ENCODE measurements around the gene SOX1.

Gene SOX1

DNA sequence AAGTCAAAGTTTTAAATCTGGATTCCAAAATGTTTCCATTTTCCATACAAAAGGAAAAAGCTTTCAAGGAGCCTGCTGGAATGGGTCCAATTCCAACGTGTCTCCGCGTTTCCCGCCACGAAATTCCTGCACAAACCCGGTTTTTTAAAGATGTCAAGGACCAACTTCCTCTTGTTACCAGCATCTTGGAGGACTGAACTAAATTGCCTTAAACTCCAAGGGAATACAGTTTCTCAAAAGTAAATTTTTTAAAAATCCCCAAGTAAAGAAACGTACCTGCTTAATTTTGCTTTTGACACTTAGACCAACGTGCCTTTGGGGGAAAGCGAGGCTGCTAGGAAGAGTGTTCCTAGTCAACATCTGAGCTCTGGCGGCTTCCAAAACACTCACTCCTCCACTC is 12.3 kb upstream of the SOX1 start:
- no peak overlapping the region for H3K23ac ChIP-seq (ENCODE audit: low read length in 2 of 2)
- no peak overlapping the region for H2BK5ac ChIP-seq (ENCODE audit: low read depth, low read length, poor library complexity, severe bottlenecking)
- H3K36me3 ChIP-seq (ENCODE audit: control insufficient read depth in 1 of 2, insufficient read depth in 2 of 2, low read depth in 1 of 2, low read length in 2 of 2): peaks cover 0 to 5% of the 10 kb centered on the region in 2 experiments
- no peak overlapping the region for H3K4me2 ChIP-seq (ENCODE audit: low read length, poor library complexity, severe bottlenecking)
- no peak overlapping the region for H3K14ac ChIP-seq (ENCODE audit: low read length in 2 of 2)
- 2% methylated on average over 9 of the region's 10 CpGs for whole genome bisulfite sequencing
- no peak for DNase-seq
- H4K8ac ChIP-seq (ENCODE audit: low read length): no peak overlapping the region
- peaks cover 19% of the 10 kb centered on the region for H3K4me1 ChIP-seq (ENCODE audit: control insufficient read depth, insufficient read depth, low read depth, low read length)
- H3K9ac ChIP-seq (ENCODE audit: low read length): no peak overlapping the region
- H3K79me1 ChIP-seq (replicated peaks; ENCODE audit: low read length, poor library complexity, severe bottlenecking): no peaks in the 10 kb centered on the region
- peaks cover 80 to 89% of the 10 kb centered on the region in 2 experiments for H3K27me3 ChIP-seq (ENCODE audit: control insufficient read depth in 1 of 2, insufficient read depth in 1 of 2, low read length in 2 of 2)
- H3K4ac ChIP-seq (ENCODE audit: low read depth in 1 of 2, low read length in 2 of 2): no peak overlapping the region
- H2BK12ac ChIP-seq (ENCODE audit: low read length in 2 of 2): no peak overlapping the region
- H4K91ac ChIP-seq (ENCODE audit: low read length): no peak overlapping the region
- no peak overlapping the region for H3K27ac ChIP-seq (ENCODE audit: low read length, poor library complexity, severe bottlenecking)
- no peak overlapping the region for H2AFZ ChIP-seq (ENCODE audit: low read depth, low read length)
- no peak overlapping the region for H2BK15ac ChIP-seq (ENCODE audit: low read depth, poor library complexity, severe bottlenecking)
- H3K9me3 ChIP-seq (ENCODE audit: control insufficient read depth, low read length): peaks cover 4% of the 10 kb centered on the region
- H3K4me3 ChIP-seq (ENCODE audit: insufficient read depth in 1 of 2, low read depth in 1 of 2, low read length in 2 of 2): no peak overlapping the region
- no peak overlapping the region for H2BK120ac ChIP-seq (ENCODE audit: low read depth, low read length)
- no peak overlapping the region for H3K18ac ChIP-seq (ENCODE audit: low read depth in 1 of 2, low read length in 2 of 2)
- H2AK5ac ChIP-seq (ENCODE audit: low read length, severe bottlenecking): no peak overlapping the region

DNA sequence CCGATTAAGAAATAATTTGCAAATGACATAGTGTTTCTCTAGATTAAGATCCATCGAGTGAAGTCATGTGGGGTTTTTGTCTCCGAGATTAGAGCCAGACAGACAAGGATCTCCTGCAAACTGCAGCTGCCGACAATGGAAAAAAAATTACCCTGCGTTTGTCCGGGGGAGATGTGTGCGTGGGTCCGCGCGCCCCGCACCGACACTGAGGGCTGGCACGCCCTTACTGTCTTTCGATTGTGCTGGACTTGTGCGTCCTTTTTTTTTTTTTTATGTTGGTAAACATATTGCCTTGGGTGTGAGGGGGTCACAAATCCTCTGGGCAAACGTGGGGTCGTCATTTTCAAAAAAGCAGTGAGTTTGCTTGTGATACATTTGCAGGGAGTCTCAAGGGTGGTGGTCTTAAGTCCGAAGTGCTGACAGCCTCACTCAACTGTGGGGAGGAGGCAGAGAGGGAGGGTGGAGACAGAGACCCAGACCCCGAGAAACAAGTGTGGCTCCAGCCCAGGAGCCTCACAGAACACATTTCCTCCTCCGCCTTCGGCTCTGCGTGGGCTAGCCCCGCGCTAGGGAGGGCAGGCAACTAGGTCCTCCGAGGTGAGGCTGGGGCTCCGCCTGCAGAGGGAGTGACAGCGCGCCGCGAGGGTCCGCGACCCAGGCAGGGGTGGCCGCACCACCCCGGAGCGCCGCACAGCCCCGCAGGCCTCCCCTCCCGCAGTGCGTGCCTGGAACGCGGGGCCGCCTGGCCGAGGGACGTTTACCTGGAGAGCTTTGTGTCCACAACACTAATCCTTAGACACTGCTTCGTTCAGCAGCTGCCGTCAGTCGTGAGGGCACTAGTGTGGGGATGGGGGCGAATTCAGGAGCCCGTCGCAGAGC is 11.7 kb upstream of the SOX1 start:
- peaks cover 87 to 95% of the 10 kb centered on the region in 2 experiments for H3K27me3 ChIP-seq (ENCODE audit: control insufficient read depth in 1 of 2, insufficient read depth in 1 of 2, low read length in 2 of 2)
- no peak overlapping the region for H2BK5ac ChIP-seq (ENCODE audit: low read depth, low read length, poor library complexity, severe bottlenecking)
- H3K9me3 ChIP-seq (ENCODE audit: control insufficient read depth, low read length): peaks cover 7% of the 10 kb centered on the region
- H3K9ac ChIP-seq (ENCODE audit: low read length): no peak overlapping the region
- no peak overlapping the region for H2BK12ac ChIP-seq (ENCODE audit: low read length in 2 of 2)
- H3K27ac ChIP-seq (ENCODE audit: low read length, poor library complexity, severe bottlenecking): no peak overlapping the region
- H3K36me3 ChIP-seq (ENCODE audit: control insufficient read depth in 1 of 2, insufficient read depth in 2 of 2, low read depth in 1 of 2, low read length in 2 of 2): peaks cover 0 to 5% of the 10 kb centered on the region in 2 experiments
- H3K18ac ChIP-seq (ENCODE audit: low read depth in 1 of 2, low read length in 2 of 2): no peak overlapping the region
- peaks cover 19% of the 10 kb centered on the region for H3K4me1 ChIP-seq (ENCODE audit: control insufficient read depth, insufficient read depth, low read depth, low read length)
- no peak overlapping the region for H2BK15ac ChIP-seq (ENCODE audit: low read depth, poor library complexity, severe bottlenecking)
- no peak overlapping the region for H2AK5ac ChIP-seq (ENCODE audit: low read length, severe bottlenecking)
- no peak overlapping the region for H3K4me2 ChIP-seq (ENCODE audit: low read length, poor library complexity, severe bottlenecking)
- H2AFZ ChIP-seq (ENCODE audit: low read depth, low read length): no peak overlapping the region
- no peak overlapping the region for H4K91ac ChIP-seq (ENCODE audit: low read length)
- no peak overlapping the region for H3K4ac ChIP-seq (ENCODE audit: low read depth in 1 of 2, low read length in 2 of 2)
- WGBS: 5% methylated on average over 39 of the region's 50 CpGs
- H2BK120ac ChIP-seq (ENCODE audit: low read depth, low read length): no peak overlapping the region
- no peak overlapping the region for H3K4me3 ChIP-seq (ENCODE audit: insufficient read depth in 1 of 2, low read depth in 1 of 2, low read length in 2 of 2)
- no peaks in the 10 kb centered on the region for H3K79me1 ChIP-seq (replicated peaks; ENCODE audit: low read length, poor library complexity, severe bottlenecking)
- H3K14ac ChIP-seq (ENCODE audit: low read length in 2 of 2): no peak overlapping the region
- no peak overlapping the region for H4K8ac ChIP-seq (ENCODE audit: low read length)
- no peak overlapping the region for H3K23ac ChIP-seq (ENCODE audit: low read length in 2 of 2)
- DNase-seq: no peak

DNA sequence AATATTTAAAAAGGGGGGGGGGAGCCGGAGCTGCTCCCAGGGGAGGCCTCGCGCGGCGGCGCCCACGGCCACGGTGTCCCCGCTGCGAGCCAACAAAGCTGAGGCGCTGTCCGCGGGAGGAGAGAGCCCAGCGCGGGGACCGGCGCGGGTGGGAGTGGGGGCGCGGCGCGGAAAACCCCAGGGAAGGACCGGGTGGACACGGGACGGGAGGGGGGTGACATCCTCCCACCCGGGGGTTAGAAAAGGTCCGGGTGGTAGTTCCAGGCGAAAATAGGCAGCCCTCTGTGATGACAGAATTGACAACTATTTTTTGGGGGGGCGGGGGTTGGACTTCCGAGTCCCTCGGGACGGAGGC is 11.1 kb upstream of the SOX1 start:
- H2BK15ac ChIP-seq (ENCODE audit: low read depth, poor library complexity, severe bottlenecking): no peak overlapping the region
- no peak overlapping the region for H2AFZ ChIP-seq (ENCODE audit: low read depth, low read length)
- no peak overlapping the region for H4K91ac ChIP-seq (ENCODE audit: low read length)
- H3K4me1 ChIP-seq (ENCODE audit: control insufficient read depth, insufficient read depth, low read depth, low read length): peaks cover 19% of the 10 kb centered on the region
- no peak for DNase-seq
- no peak overlapping the region for H3K4me3 ChIP-seq (ENCODE audit: insufficient read depth in 1 of 2, low read depth in 1 of 2, low read length in 2 of 2)
- H3K9me3 ChIP-seq (ENCODE audit: control insufficient read depth, low read length): peaks cover 7% of the 10 kb centered on the region
- peaks cover 0 to 5% of the 10 kb centered on the region in 2 experiments for H3K36me3 ChIP-seq (ENCODE audit: control insufficient read depth in 1 of 2, insufficient read depth in 2 of 2, low read depth in 1 of 2, low read length in 2 of 2)
- 3% methylated on average over 28 of the region's 32 CpGs for WGBS
- H2BK5ac ChIP-seq (ENCODE audit: low read depth, low read length, poor library complexity, severe bottlenecking): no peak overlapping the region
- H3K79me1 ChIP-seq (replicated peaks; ENCODE audit: low read length, poor library complexity, severe bottlenecking): no peaks in the 10 kb centered on the region
- H2BK12ac ChIP-seq (ENCODE audit: low read length in 2 of 2): no peak overlapping the region
- H2AK5ac ChIP-seq (ENCODE audit: low read length, severe bottlenecking): no peak overlapping the region
- H3K4me2 ChIP-seq (ENCODE audit: low read length, poor library complexity, severe bottlenecking): no peak overlapping the region
- peaks cover 92 to 95% of the 10 kb centered on the region in 2 experiments for H3K27me3 ChIP-seq (ENCODE audit: control insufficient read depth in 1 of 2, insufficient read depth in 1 of 2, low read length in 2 of 2)
- H3K4ac ChIP-seq (ENCODE audit: low read depth in 1 of 2, low read length in 2 of 2): no peak overlapping the region
- no peak overlapping the region for H3K23ac ChIP-seq (ENCODE audit: low read length in 2 of 2)
- H3K14ac ChIP-seq (ENCODE audit: low read length in 2 of 2): no peak overlapping the region
- no peak overlapping the region for H3K18ac ChIP-seq (ENCODE audit: low read depth in 1 of 2, low read length in 2 of 2)
- H2BK120ac ChIP-seq (ENCODE audit: low read depth, low read length): no peak overlapping the region
- H3K27ac ChIP-seq (ENCODE audit: low read length, poor library complexity, severe bottlenecking): no peak overlapping the region
- H4K8ac ChIP-seq (ENCODE audit: low read length): no peak overlapping the region
- H3K9ac ChIP-seq (ENCODE audit: low read length): no peak overlapping the region

DNA sequence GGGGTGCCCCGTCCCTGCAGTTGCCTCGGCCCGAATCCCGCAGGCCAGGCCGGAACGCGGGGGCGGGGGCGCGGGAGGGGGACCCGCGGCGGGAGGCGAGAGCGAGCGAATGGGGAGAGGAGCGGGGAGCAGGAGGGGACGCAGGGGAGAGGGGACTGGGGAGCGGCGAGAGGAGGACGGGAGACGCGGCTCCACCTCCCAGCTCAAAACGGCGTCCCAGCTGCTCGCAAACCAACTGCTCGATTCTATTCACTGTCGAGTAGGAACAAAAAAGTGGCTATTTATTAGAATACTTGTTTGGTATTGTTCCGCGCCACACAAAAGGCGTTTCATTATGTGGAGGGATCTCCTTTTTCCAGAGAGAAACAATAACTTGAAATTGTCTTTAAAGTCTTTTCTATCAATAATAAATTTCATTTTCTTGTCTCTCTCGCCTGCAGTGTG is 10.6 kb upstream of the SOX1 start:
- no peak for DNase-seq
- H3K18ac ChIP-seq (ENCODE audit: low read depth in 1 of 2, low read length in 2 of 2): no peak overlapping the region
- no peak overlapping the region for H2BK15ac ChIP-seq (ENCODE audit: low read depth, poor library complexity, severe bottlenecking)
- no peak overlapping the region for H3K27ac ChIP-seq (ENCODE audit: low read length, poor library complexity, severe bottlenecking)
- no peak overlapping the region for H3K4ac ChIP-seq (ENCODE audit: low read depth in 1 of 2, low read length in 2 of 2)
- 2% methylated on average over 17 of the region's 32 CpGs for WGBS
- no peak overlapping the region for H4K8ac ChIP-seq (ENCODE audit: low read length)
- H3K36me3 ChIP-seq (ENCODE audit: control insufficient read depth in 1 of 2, insufficient read depth in 2 of 2, low read depth in 1 of 2, low read length in 2 of 2): peaks cover 0 to 5% of the 10 kb centered on the region in 2 experiments
- no peak overlapping the region for H4K91ac ChIP-seq (ENCODE audit: low read length)
- H3K9ac ChIP-seq (ENCODE audit: low read length): no peak overlapping the region
- no peak overlapping the region for H3K4me3 ChIP-seq (ENCODE audit: insufficient read depth in 1 of 2, low read depth in 1 of 2, low read length in 2 of 2)
- peaks cover 7% of the 10 kb centered on the region for H3K9me3 ChIP-seq (ENCODE audit: control insufficient read depth, low read length)
- H3K4me2 ChIP-seq (ENCODE audit: low read length, poor library complexity, severe bottlenecking): no peak overlapping the region
- H3K79me1 ChIP-seq (replicated peaks; ENCODE audit: low read length, poor library complexity, severe bottlenecking): no peaks in the 10 kb centered on the region
- H3K27me3 ChIP-seq (ENCODE audit: control insufficient read depth in 1 of 2, insufficient read depth in 1 of 2, low read length in 2 of 2): peaks cover 93 to 95% of the 10 kb centered on the region in 2 experiments
- H3K23ac ChIP-seq (ENCODE audit: low read length in 2 of 2): no peak overlapping the region
- H2BK5ac ChIP-seq (ENCODE audit: low read depth, low read length, poor library complexity, severe bottlenecking): no peak overlapping the region
- no peak overlapping the region for H2AFZ ChIP-seq (ENCODE audit: low read depth, low read length)
- no peak overlapping the region for H2AK5ac ChIP-seq (ENCODE audit: low read length, severe bottlenecking)
- no peak overlapping the region for H2BK120ac ChIP-seq (ENCODE audit: low read depth, low read length)
- peaks cover 19% of the 10 kb centered on the region for H3K4me1 ChIP-seq (ENCODE audit: control insufficient read depth, insufficient read depth, low read depth, low read length)
- H3K14ac ChIP-seq (ENCODE audit: low read length in 2 of 2): no peak overlapping the region
- no peak overlapping the region for H2BK12ac ChIP-seq (ENCODE audit: low read length in 2 of 2)
